B cell (primary cell): ENCODE results near the gene MTMR10. TPM values are rescaled to one million over a fixed set of nuclear protein-coding genes. Genes with fewer than 3 reads are reported as not detected.

Source experiments
- ATAC-seq: fragments of 200-7000 bp; cut with Tn5 transposase; one replicate; pipeline ENCODE4 v1.10.0; 2021; ENCODE audit warnings: low read depth, mild to moderate bottlenecking, moderate number of reproducible peaks, moderate library complexity
- CTCF ChIA-PET: fragments of 350-600 bp; sonication (Branson Sonifier 250); formaldehyde crosslinking; loops from one replicate; lab custom pipeline; 2021; ENCODE audit warnings: antibody characterized with exemption, inconsistent platforms; lab: Charles Lee
- POLR2A ChIA-PET: fragments of 350-600 bp; sonication (Branson Sonifier 250); formaldehyde crosslinking; loops from one replicate; lab custom pipeline; 2021; ENCODE audit warnings: antibody characterized with exemption; lab: Charles Lee
- DNase-seq: peaks from one replicate; pipeline ENCODE4 v3.0.0; 2013
- H2AFZ ChIP-seq: 2 replicates; pipeline ENCODE4 v1.6.1; 2012; ENCODE audit warnings: mild to moderate bottlenecking, low read depth, low read length; ENCODE audit not compliant: insufficient read depth, poor library complexity, severe bottlenecking
- H3K27ac ChIP-seq, 2 donors: 1 replicate in 1 of 2; 2 replicates in 1 of 2; pipeline ENCODE4 v1.5.1; 2012 to 2013; ENCODE audit warnings: low read length in 2 of 2, mild to moderate bottlenecking in 2 of 2, moderate library complexity in 1 of 2
- H3K27me3 ChIP-seq, 4 experiments: fragments of 200-600 bp in 1 of 4; sonication (generic) in 1 of 4; replicated peaks in 1 of 4; 1 replicate in 2 of 4; 2 replicates in 2 of 4; pipeline versions ENCODE4 v1.6.1 to v1.7.0; 2013 to 2016; ENCODE audit warnings: low read length in 3 of 4, mild to moderate bottlenecking in 2 of 4, mixed read lengths in 1 of 4, moderate library complexity in 1 of 4; ENCODE audit not compliant: insufficient read depth in 4 of 4, control insufficient read depth in 3 of 4; ENCODE audit errors: control extremely low read depth in 1 of 4
- H3K36me3 ChIP-seq, 2 experiments: replicated peaks in 1 of 2; 1 replicate in 1 of 2; 2 replicates in 1 of 2; pipeline versions ENCODE4 v1.6.1 to v1.7.1; 2013; ENCODE audit warnings: low read length in 1 of 2; ENCODE audit not compliant: insufficient read depth in 2 of 2, control insufficient read depth in 1 of 2; ENCODE audit errors: control extremely low read depth in 1 of 2, extremely low read depth in 1 of 2
- H3K4me1 ChIP-seq, 2 donors: fragments of 200-600 bp in 1 of 2; sonication (generic) in 1 of 2; 1 replicate in 1 of 2; 2 replicates in 1 of 2; pipeline versions ENCODE4 v1.5.1 to v1.6.1; 2013 to 2017; ENCODE audit warnings: low read length in 2 of 2; ENCODE audit not compliant: control insufficient read depth in 2 of 2, insufficient read depth in 2 of 2
- H3K4me2 ChIP-seq: replicated peaks from 2 replicates; pipeline ENCODE3; 2012; ENCODE audit warnings: mild to moderate bottlenecking, low read depth, low read length; ENCODE audit not compliant: poor library complexity, severe bottlenecking
- H3K4me3 ChIP-seq, 5 experiments: fragments of 200-600 bp in 1 of 5; sonication (generic) in 1 of 5; 1 replicate in 3 of 5; 2 replicates in 2 of 5; pipeline versions ENCODE4 v1.5.1 to v1.7.0; 2011 to 2016; ENCODE audit warnings: low read length in 4 of 5, mild to moderate bottlenecking in 4 of 5, low read depth in 2 of 5, control low read depth in 1 of 5, moderate library complexity in 1 of 5; ENCODE audit not compliant: insufficient read depth in 1 of 5; ENCODE audit errors: control extremely low read depth in 1 of 5, extremely low read depth in 1 of 5
- H3K79me2 ChIP-seq: fragments of 200-600 bp; sonication (generic); one replicate; pipeline ENCODE4 v1.6.0; 2016; ENCODE audit warnings: low read length; ENCODE audit not compliant: control insufficient read depth, insufficient read depth
- H3K9ac ChIP-seq: fragments of 200-600 bp; sonication (generic); 2 replicates; pipeline ENCODE4 v1.6.1; 2017; ENCODE audit warnings: mild to moderate bottlenecking, low read length, moderate library complexity
- H3K9me3 ChIP-seq, 3 donors: one replicate each; pipeline versions ENCODE4 v1.6.1 to v1.7.1; 2013; ENCODE audit warnings: low read length in 2 of 3; ENCODE audit not compliant: control insufficient read depth in 2 of 3, insufficient read depth in 1 of 3; ENCODE audit errors: control extremely low read depth in 1 of 3
- H4K20me1 ChIP-seq: 2 replicates; pipeline ENCODE4 v1.6.0; 2012; ENCODE audit warnings: mild to moderate bottlenecking, low read length; ENCODE audit not compliant: insufficient read depth, control insufficient read depth, poor library complexity, severe bottlenecking
- H3K27ac Mint-ChIP-seq: one replicate; pipeline ENCODE4 v1.8.0; 2021; ENCODE audit warnings: mixed read lengths
- H3K27me3 Mint-ChIP-seq: one replicate; pipeline ENCODE4 v1.8.0; 2021; ENCODE audit warnings: mixed read lengths
- H3K4me1 Mint-ChIP-seq: one replicate; pipeline ENCODE4 v1.8.0; 2021; ENCODE audit warnings: mixed read lengths
- H3K4me3 Mint-ChIP-seq: one replicate; pipeline ENCODE4 v1.8.0; 2021; ENCODE audit warnings: mixed read lengths
- H3K9me3 Mint-ChIP-seq: one replicate; pipeline ENCODE4 v1.8.0; 2022; ENCODE audit warnings: mixed read lengths; ENCODE audit not compliant: insufficient read depth
- EZH2 ChIP-seq: IDR thresholded peaks from 2 replicates; pipeline ENCODE4 v1.6.1; 2012; ENCODE audit warnings: borderline replicate concordance, low read depth, mild to moderate bottlenecking, moderate library complexity, low read length; ENCODE audit not compliant: insufficient read depth, poor library complexity, severe bottlenecking
- WGBS: methylation state at CpG from one replicate; pipeline ENCODE4 v1.1.5; 2013; ENCODE audit warnings: missing lambda C conversion rate; ENCODE audit not compliant: insufficient coverage; 5-methylcytosine and 5-hydroxymethylcytosine counted together
- intact Hi-C: fragments of 100-400 bp; cut with micrococcal nuclease; formaldehyde crosslinking; loops from one replicate; pipeline ENCODE4 v1.10.0; 2022
- polyA plus RNA-seq: library from polyadenylated mRNA; depleted of rRNA; stranded (reverse); fragments of >200 nt; gene quantifications from 2 replicates; pipeline ENCODE4 v1.2.3, GENCODE V29; 2012
- total RNA-seq, 2 donors: library from RNA; stranded (reverse); fragments of 120-200 nt in 1 of 2; gene quantifications; 1 replicate in 1 of 2; 2 replicates in 1 of 2; pipeline versions ENCODE4 v1.2.3 to v1.2.4, GENCODE V29; 2013 to 2022
- TF ChIP-seq, protein P1 (sequence below): fragments of 200-600 bp; IDR thresholded peaks from one replicate; pipeline ENCODE4 v1.8.0; 2022; ENCODE audit warnings: antibody characterized with exemption, mild to moderate bottlenecking

The MTMR10 gene
- total and polyA plus RNA-seq, 2 donors (not counting 1 experiment from before 2014, with no cell fraction given): 27.9 to 50.2 TPM

DNA sequence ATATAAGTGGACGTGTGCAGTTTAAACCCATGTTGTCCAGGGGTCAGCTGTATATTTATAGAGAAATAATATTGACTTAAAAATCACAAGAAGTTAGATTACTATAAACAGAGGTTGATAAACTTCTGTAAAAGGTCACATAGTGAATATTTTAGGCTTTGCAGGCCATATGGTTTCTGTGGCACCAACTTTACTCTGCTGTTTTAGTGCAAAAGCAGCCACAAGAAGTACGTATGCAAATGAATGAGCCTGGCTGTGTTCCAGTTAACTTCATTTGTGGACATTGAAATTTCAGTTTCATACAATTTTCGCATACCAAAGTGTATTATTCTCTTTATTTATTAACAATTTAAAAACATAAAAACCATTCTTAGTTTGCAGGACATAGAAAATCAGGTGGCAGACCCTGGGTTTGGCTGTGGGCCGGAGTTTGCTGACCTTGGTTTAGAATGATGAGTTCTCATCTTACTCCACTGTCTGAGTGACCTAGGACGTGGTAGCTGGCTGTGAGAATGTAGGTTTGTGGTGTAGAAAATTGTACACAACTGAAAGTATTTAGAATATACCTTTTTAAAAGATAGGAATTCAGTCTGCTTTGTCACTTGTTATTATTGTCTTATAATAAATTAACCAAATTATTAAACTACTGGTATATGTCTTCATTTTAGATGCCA is 71.4 kb downstream of the MTMR10 start:
- Mint-ChIP-seq H3K4me3 (no peak overlapping the region), H3K27me3 (no peaks in the 10 kb centered on the region), H3K4me1 (peaks cover 3% of the 10 kb centered on the region), H3K27ac (no peak overlapping the region), H3K9me3 (no peaks in the 10 kb centered on the region)
- Histone ChIP-seq H3K79me2 (no peaks in the 10 kb centered on the region), H3K27ac (no peak overlapping the region), H2AFZ (no peak overlapping the region), H3K9ac (no peak overlapping the region), H3K27me3 (no peaks in the 10 kb centered on the region), H3K4me2 (no peak overlapping the region), H3K4me3 (no peak overlapping the region), H3K36me3 (peaks cover 4 to 37% of the 10 kb centered on the region in 2 experiments), H3K4me1 (no peaks in the 10 kb centered on the region), H3K9me3 (no peaks in the 10 kb centered on the region), H4K20me1 (no peaks in the 10 kb centered on the region)
- no CpG with 5 or more reads among the region's 5 CpGs for WGBS
- POLR2A ChIA-PET: no interaction called here
- CTCF ChIA-PET: no interaction called here
- intact Hi-C loops: no loop called here
- DNase-seq (no peak), ATAC-seq (no peak)
- TF ChIP-seq, protein P1, sequence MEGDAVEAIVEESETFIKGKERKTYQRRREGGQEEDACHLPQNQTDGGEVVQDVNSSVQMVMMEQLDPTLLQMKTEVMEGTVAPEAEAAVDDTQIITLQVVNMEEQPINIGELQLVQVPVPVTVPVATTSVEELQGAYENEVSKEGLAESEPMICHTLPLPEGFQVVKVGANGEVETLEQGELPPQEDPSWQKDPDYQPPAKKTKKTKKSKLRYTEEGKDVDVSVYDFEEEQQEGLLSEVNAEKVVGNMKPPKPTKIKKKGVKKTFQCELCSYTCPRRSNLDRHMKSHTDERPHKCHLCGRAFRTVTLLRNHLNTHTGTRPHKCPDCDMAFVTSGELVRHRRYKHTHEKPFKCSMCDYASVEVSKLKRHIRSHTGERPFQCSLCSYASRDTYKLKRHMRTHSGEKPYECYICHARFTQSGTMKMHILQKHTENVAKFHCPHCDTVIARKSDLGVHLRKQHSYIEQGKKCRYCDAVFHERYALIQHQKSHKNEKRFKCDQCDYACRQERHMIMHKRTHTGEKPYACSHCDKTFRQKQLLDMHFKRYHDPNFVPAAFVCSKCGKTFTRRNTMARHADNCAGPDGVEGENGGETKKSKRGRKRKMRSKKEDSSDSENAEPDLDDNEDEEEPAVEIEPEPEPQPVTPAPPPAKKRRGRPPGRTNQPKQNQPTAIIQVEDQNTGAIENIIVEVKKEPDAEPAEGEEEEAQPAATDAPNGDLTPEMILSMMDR: no peak

GRCh38 chr15:30918366-30918765 is 73.1 kb downstream of the MTMR10 start:
- H3K9me3 ChIP-seq: no peaks in the 10 kb centered on the region
- H3K4me1 ChIP-seq: no peaks in the 10 kb centered on the region
- H3K4me2 ChIP-seq: no peak overlapping the region
- ChIA-PET CTCF (interaction anchor here (1.3 kb wide), 1 partner anchor 211 kb away, joined by 6 read pairs; no protein-coding TSS in a partner anchor), POLR2A (interaction anchor here (0.6 kb wide), 1 partner anchor 14 kb away, joined by 9 read pairs; no protein-coding TSS in a partner anchor)
- no peaks in the 10 kb centered on the region for H3K79me2 ChIP-seq
- Mint-ChIP-seq H3K27ac (no peak overlapping the region), H3K9me3 (no peaks in the 10 kb centered on the region), H3K27me3 (no peaks in the 10 kb centered on the region), H3K4me3 (no peak overlapping the region), H3K4me1 (peaks cover 3% of the 10 kb centered on the region)
- no peak overlapping the region for H3K27ac ChIP-seq
- H2AFZ ChIP-seq: no peak overlapping the region
- H3K36me3 ChIP-seq: peaks cover 2 to 24% of the 10 kb centered on the region in 2 experiments
- no CpG with 5 or more reads among the region's 5 CpGs for WGBS
- TF ChIP-seq, protein P1: no peak
- no peak for TF ChIP-seq EZH2
- DNase-seq (no peak), ATAC-seq (no peak)
- no peaks in the 10 kb centered on the region for H3K27me3 ChIP-seq
- H4K20me1 ChIP-seq: no peaks in the 10 kb centered on the region
- no peak overlapping the region for H3K4me3 ChIP-seq
- intact Hi-C loops: no loop called here
- no peak overlapping the region for H3K9ac ChIP-seq
